ENCODE results near the gene PLBD2.

GRCh38 chr12:113401066-113402000 is 42.9 kb downstream of the PLBD2 start:
- TF ChIP-seq POLR2A (IDR thresholded peaks at IDR 0.05) (no peak), CTCF (IDR thresholded peaks at IDR 0.05) (no peak)
